GM19239 (cell line): ENCODE results near the gene DEUP1.
"Not testable (repeated sequence)": the region's sequence is repeated elsewhere in the genome, so short reads cannot be mapped to it uniquely, and the experiment has no call there.

Experiments used
- DNase-seq: peaks from one replicate; pipeline ENCODE4 v3.0.0; 2011; ENCODE audit warnings: low spot score; ENCODE audit not compliant: insufficient read length
- FAIRE-seq: peaks from 2 replicates; lab custom pipeline; 2011; peaks lifted over from hg19 to GRCh38; lab: Jason Lieb, UNC

DEUP1 gene

DNA sequence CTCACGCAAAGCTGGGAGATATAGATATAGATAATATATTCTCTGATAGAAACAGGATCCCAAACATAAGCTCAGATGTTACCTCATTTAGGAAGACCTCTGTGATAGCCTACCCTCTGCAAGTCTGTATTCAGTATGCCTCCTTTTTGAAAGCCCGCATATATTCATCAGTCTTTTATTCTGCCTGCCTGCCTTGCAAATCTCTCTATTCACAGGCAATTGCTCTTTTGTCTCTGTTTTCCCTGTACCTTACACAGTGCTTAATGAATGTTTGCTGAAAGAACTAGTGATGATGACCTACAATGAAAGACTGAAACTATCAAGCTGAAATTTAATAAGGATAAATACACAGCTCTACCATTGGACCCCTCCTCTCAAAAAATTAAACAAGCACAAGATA, 18.4 kb downstream of the DEUP1 start:
- FAIRE-seq: no peak

GRCh38 chr11:93350835-93351234, 20.3 kb downstream of the DEUP1 start:
- FAIRE-seq: no peak
- no peak for DNase-seq

More for the DNA sequence above, 18.4 kb downstream of the DEUP1 start:
- DNase-seq: no peak

DNA sequence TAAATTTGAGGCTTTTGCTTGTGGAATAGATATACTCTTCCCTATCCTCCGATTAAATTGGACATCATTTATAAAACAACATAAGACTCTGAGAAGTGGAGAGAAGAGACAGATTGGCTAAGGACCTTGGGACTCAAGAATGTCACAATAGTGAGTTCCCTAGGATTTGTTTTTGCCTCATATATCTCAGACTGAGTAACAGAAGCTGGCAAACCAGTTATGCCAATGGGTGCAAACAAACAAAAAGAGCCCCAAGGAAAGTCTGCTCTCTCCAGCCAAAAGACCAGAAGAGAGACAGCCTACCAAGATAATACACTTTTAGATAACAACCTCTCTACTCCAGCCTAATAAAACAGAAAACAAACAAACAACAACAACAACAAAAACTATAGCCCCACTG, 28.9 kb downstream of the DEUP1 start:
- DNase-seq (no peak), FAIRE-seq (no peak)

GRCh38 chr11:93361435-93361834, 30.9 kb downstream of the DEUP1 start:
- no peak for DNase-seq
- FAIRE-seq: no peak

DNA sequence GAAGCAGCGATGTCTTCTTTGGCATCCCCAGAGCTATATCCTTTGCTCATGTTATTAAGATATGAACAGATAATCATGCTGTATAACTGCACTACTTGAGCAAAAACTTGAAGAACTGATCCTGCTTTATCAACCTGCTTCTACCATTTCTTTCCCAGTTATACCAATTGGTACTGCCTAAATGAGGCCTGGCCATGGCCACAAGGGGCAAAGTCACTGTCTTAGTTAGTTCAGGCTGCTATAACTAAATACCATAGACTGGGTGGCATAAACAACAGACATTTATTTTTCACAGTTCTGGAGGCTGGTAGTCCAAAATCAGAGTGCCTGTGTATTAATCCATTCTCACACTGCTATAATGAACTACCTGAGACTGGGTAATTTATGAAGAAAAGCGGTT, 37.5 kb downstream of the DEUP1 start:
- no peak for DNase-seq
- no peak for FAIRE-seq

DNA sequence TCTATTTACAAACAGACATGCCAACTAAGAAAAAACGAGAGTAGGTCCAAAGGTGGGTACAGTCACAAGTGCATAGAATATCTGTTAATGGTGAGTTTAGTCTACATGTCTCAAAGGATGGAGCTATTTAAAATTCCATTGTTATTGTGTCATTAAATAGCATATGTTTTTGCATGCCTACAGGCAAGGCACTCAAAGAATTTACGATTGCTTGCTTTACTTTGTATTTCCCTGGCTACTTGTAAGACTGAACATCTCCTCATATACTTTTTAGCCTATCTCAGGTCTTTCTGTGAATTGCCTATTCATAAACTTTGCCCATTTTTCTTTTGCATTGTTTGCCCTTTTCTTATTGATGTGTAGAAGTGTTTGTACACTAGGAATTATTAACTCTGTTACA, 39.7 kb downstream of the DEUP1 start:
- DNase-seq (no peak), FAIRE-seq (no peak)

GRCh38 chr11:93389737-93390136, 59.2 kb downstream of the DEUP1 start:
- no peak for DNase-seq
- FAIRE-seq: no peak

- no peak for DNase-seq
These were observed 62.3 kb downstream of the DEUP1 start for GRCh38 chr11:93392867-93393266.

GRCh38 chr11:93393386-93393785, 62.8 kb downstream of the DEUP1 start:
- DNase-seq (no peak), FAIRE-seq (no peak)

More at GRCh38 chr11:93392867-93393266, 62.3 kb downstream of the DEUP1 start:
- FAIRE-seq: no peak

DNA sequence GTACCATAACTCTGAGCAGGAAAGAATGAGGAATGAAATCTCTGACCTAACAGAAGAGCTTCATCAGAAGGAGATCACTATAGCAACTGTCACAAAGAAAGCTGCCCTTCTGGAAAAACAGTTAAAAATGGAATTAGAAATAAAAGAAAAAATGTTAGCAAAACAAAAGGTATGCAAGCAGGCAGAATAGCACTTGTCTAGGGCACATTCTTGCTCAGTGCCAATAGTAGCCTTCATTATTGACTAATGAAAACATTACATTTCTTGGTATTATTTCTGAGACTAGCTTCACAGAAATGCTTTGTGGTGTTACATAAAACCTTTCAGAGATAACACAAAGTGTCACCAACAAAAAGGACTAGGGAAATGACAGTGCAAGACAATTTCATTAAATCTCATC, 63.9 kb downstream of the DEUP1 start:
- FAIRE-seq: no peak
- DNase-seq: no peak

DNA sequence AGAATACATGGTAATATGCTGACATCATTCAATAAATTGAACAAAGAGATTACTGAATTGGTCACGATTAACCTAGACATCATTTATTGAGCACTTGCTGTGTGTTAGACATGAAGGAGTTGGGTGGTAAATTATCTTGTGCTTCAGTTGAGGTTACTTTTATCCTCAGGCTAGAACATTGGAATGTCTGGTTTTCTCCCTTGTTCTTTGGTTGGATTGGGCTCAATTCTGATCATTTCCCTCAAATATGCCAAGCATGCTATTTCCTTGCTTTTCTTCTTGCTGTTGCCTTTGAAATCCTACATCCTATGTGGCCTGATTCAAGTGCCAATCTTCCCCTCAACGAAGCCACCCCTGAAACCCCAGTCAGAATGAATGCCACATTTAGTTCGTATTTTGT, 65.8 kb downstream of the DEUP1 start:
- DNase-seq (no peak), FAIRE-seq (no peak)

DNA sequence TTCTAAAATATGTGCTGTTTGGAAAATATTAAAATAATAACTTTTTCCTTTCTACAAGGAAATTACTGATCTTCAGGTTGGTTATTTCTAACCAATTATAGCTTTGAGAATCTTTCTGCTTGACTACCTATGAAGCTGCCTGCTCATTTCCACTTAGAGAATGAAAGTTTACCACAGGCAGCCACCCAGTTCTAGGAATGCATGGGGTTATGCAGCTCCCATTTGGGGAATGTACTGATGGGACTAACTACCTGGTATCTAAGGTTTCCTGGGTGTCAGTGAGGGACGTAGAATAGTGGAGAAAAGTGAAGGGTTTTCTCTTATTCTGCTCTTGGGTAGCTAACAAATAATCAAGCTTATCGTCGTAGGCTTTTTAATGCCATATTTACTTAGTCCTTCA, 73.4 kb downstream of the DEUP1 start:
- FAIRE-seq (no peak), DNase-seq (no peak)

DNA sequence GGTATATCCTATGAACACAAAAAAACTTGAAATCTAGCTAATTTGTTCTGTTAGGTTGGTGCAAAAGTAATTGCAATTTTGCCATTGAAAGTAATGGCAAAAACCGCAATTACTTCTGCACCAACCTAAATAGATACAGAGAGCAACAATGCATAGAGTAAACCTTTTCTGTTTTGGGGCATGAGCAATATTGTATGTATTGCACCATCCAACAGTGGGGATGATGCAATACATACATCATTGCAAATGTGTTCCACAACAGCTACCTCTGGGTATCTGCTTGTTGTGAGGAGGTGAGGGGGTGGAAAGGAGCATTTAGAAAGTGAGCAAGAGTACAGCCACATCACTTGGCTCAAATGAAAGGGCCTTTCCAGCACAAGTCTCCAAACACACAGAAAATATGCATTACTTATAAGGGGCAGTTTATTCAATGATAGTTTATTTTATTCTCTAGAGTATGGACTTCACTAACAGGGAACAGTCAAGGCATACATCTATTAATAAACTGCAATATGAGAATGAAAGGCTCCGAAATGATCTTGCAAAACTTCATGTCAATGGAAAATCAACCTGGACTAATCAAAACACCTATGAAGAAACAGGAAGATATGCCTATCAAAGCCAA, 77.3 kb downstream of the DEUP1 start:
- no peak for FAIRE-seq

GRCh38 chr11:93410441-93410840, 79.9 kb downstream of the DEUP1 start:
- FAIRE-seq (no peak), DNase-seq (no peak)

More for the DNA sequence above, 77.3 kb downstream of the DEUP1 start:
- DNase-seq: no peak

DNA sequence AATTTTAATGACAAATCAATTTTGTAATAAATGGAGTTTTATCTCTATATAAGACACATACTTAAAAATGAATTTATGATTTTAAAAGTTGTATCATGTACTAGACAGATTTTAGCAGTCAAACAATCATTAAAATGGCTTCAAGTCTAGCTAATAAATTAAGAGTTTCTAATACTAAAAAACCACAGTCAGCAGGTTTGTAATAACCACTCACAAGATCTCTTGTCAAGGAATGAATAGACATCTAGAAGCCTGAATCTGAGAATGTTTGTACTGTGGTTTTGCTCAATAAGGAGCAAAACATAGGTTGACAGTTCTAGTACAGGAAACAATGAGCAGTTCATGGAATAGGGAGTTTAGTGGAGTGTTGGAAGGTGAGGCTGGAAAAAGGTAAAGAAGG, 81.2 kb downstream of the DEUP1 start:
- no peak for DNase-seq
- FAIRE-seq: no peak

DNA sequence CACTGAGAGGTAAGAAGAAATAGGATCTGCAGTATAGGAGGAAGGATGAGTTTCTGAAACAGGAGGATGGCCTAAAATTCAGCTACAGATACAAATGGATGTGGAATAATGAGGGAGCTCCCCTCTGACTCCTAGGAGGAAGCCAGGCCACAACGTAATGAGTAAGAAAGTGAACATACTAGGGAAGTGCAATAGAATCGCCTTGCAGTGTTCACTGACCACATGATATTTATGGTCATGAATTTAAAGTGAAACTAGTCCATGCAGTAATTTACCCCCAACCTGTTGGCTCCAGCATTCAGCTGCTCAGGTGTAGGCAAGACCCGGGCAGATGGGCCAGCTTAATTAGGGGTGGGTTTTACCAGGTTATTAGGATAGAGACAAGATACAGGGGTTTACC, 101.7 kb downstream of the DEUP1 start:
- DNase-seq (no peak), FAIRE-seq (no peak)

GRCh38 chr11:93443232-93443631, 112.7 kb downstream of the DEUP1 start:
- not testable (repeated sequence) for FAIRE-seq, DNase-seq

GRCh38 chr11:93444617-93445073, 114.1 kb downstream of the DEUP1 start:
- FAIRE-seq: no peak
- no peak for DNase-seq

DNA sequence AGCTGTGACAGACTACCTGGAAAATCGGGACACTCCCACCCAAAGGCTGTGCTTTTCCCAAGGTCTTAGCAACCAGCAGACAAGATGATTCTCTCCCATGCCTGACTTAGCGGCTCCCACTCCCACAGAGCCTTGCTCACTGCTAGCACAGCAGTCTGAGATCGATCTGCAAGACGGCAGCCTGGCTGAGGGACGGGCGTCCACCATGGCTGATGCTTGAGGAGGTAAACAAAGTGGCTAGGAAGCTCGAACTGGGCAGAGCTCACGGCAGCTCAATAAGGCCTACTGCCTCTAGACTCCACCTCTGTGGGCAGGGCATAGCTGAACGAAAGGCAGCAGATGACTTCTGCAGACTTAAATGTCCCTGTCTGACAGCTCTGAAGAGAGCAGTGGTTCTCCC, 127.7 kb downstream of the DEUP1 start:
- DNase-seq (no peak), FAIRE-seq (no peak)

GRCh38 chr11:93463666-93464065, 133.1 kb downstream of the DEUP1 start:
- FAIRE-seq, DNase-seq: not testable (repeated sequence)

DNA sequence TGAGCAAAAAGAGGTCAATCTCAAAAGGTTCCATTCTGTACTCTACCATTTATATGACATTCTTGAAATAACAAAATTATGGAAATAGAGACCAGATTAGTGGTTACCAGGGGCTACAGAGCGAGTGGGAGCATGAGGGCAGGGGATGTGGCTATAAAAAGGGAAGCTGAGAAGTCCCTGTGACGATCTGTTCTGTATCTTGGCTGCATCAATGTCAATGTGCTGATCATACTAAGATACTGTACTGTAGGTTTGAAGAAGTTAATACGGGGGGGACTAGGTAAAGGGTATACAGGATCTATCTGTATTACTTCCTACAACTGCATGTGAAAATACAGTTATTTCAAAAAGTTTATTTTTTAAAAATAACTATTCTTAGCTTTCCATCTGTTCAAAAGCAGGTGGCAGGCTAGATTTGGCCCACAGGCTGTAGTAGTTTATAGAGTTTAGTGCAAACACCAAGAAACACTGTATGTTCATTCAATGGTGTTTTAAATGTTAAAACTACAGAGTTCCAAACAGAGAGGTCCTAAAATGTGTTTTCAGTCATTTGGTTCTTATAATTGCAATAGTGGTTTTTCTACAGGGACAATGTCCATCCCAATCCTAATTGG, 134.5 kb downstream of the DEUP1 start:
- no peak for DNase-seq
- FAIRE-seq: no peak

GRCh38 chr11:93467054-93467453, 136.5 kb downstream of the DEUP1 start:
- DNase-seq (no peak), FAIRE-seq (no peak)
